A549 (cell line): Measurements from ENCODE around the gene KAT6B. TPM values are rescaled to one million over a fixed set of nuclear protein-coding genes. Genes with fewer than 3 reads are reported as not detected.

Experiments used
- ATAC-seq, 2 experiments: fragments of 200-7000 bp in 1 of 2; fragments of >200 bp in 1 of 2; cut with Nextera tagmentation in 1 of 2; cut with Tn5 transposase in 1 of 2; 3 replicates each; pipeline versions ENCODE4 v1.8.0 to v1.9.1; 2018 to 2020; ENCODE audit warnings: mild to moderate bottlenecking in 1 of 2, moderate library complexity in 1 of 2
- CTCF ChIA-PET: fragments of 300-600 bp; sonication (Branson Sonifier 250); formaldehyde crosslinking; extraction: SDS; loops from one replicate; lab custom pipeline; 2021; ENCODE audit warnings: antibody characterized with exemption, inconsistent platforms; lab: Yijun Ruan, JAX
- POLR2A ChIA-PET: fragments of 350-600 bp; formaldehyde crosslinking; extraction: SDS; loops from one replicate; lab custom pipeline; 2021; ENCODE audit warnings: antibody characterized with exemption, inconsistent platforms; lab: Yijun Ruan, JAX
- DNase-seq, 2 experiments: peaks; one replicate each; pipeline versions ENCODE4 v3.0.0 to v3.0.0-alpha.2; 2011 to 2016; ENCODE audit warnings: low read depth in 1 of 2, low spot score in 1 of 2
- FAIRE-seq: peaks from 2 replicates; lab custom pipeline; 2011; peaks lifted over from hg19 to GRCh38; lab: Jason Lieb, UNC
- H3K27ac ChIP-seq, 2 experiments: fragments of >200 bp; sonication (Bioruptor Twin); formaldehyde crosslinking; 3 replicates each; pipeline ENCODE4 v1.5.1; 2016 to 2017
- H3K4me1 ChIP-seq: fragments of >200 bp; sonication (Bioruptor Twin); formaldehyde crosslinking; 3 replicates; pipeline ENCODE4 v1.6.1; 2016
- H3K4me2 ChIP-seq: fragments of >200 bp; sonication (Bioruptor Twin); formaldehyde crosslinking; 3 replicates; pipeline ENCODE4 v1.6.1; 2016
- H3K4me3 ChIP-seq: fragments of >200 bp; sonication (Bioruptor Twin); formaldehyde crosslinking; 3 replicates; pipeline ENCODE4 v1.5.1; 2016
- H3K9me3 ChIP-seq: fragments of >200 bp; sonication (Bioruptor Twin); formaldehyde crosslinking; 3 replicates; pipeline ENCODE4 v1.6.1; 2016
- BCL3 ChIP-seq: fragments of >200 bp; sonication (Bioruptor Twin); formaldehyde crosslinking; IDR thresholded peaks from 3 replicates; pipeline ENCODE4 v1.6.1; 2016
- CHD4 ChIP-seq: fragments of 200-600 bp; sonication (generic); IDR thresholded peaks from 2 replicates; pipeline ENCODE4 v1.6.1; 2016; ENCODE audit warnings: antibody characterized with exemption, mild to moderate bottlenecking, borderline replicate concordance
- E2F6 ChIP-seq: IDR thresholded peaks from 2 replicates; pipeline ENCODE4 v1.6.1; 2012; ENCODE audit warnings: low read depth, borderline replicate concordance
- EHF ChIP-seq: fragments of 250-450 bp; sonication (Bioruptor Pico); IDR thresholded peaks from 2 replicates; pipeline ENCODE4 v1.5.0; 2020; ENCODE audit warnings: mild to moderate bottlenecking
- ESRRA ChIP-seq: fragments of 150-350 bp; IDR thresholded peaks from 2 replicates; pipeline ENCODE4 v1.6.1; 2014; ENCODE audit warnings: mild to moderate bottlenecking, low read length, borderline replicate concordance
- FOSL2 ChIP-seq, 2 experiments: fragments of 450-650 bp in 1 of 2; fragments of >200 bp in 1 of 2; sonication (Bioruptor Twin) in 1 of 2; formaldehyde crosslinking; IDR thresholded peaks; 2 replicates each; pipeline versions ENCODE4 v1.5.0 to v1.6.1; 2016 to 2020; ENCODE audit warnings: mild to moderate bottlenecking in 1 of 2, moderate library complexity in 1 of 2
- HES2 ChIP-seq: fragments of >200 bp; sonication (Bioruptor Twin); formaldehyde crosslinking; IDR thresholded peaks from 2 replicates; pipeline ENCODE4 v1.6.1; 2016
- HEYL ChIP-seq: fragments of 250-450 bp; sonication (Bioruptor Pico); IDR thresholded peaks from 2 replicates; pipeline ENCODE4 v1.8.0; 2021; ENCODE audit warnings: mild to moderate bottlenecking, moderate library complexity
- JUN ChIP-seq, 2 experiments: fragments of >200 bp; sonication (Bioruptor Twin); formaldehyde crosslinking; IDR thresholded peaks; 2 replicates in 1 of 2; 3 replicates in 1 of 2; pipeline ENCODE4 v1.6.1; 2016 to 2017
- MAFK ChIP-seq: fragments of 450-650 bp; IDR thresholded peaks from 2 replicates; pipeline ENCODE4 v1.6.1; 2014; ENCODE audit not compliant: partially characterized antibody
- MAX ChIP-seq: IDR thresholded peaks from 2 replicates; pipeline ENCODE4 v1.6.1; 2012
- MYC ChIP-seq: IDR thresholded peaks from 2 replicates; pipeline ENCODE4 v1.6.1; 2012; ENCODE audit warnings: mild to moderate bottlenecking, inconsistent platforms, low read length, improper control_type of control experiment, borderline replicate concordance
- PBX3 ChIP-seq: IDR thresholded peaks from 2 replicates; pipeline ENCODE4 v1.6.1; 2012
- PHF8 ChIP-seq: fragments of 200-600 bp; sonication (generic); IDR thresholded peaks from 2 replicates; pipeline ENCODE4 v1.6.1; 2016; ENCODE audit warnings: low read depth, mild to moderate bottlenecking, antibody characterized with exemption, moderate library complexity, borderline replicate concordance
- POLR2A ChIP-seq: IDR thresholded peaks from 2 replicates; pipeline ENCODE4 v1.6.1; 2012; ENCODE audit warnings: mild to moderate bottlenecking, low read length
- RAD21 ChIP-seq, 2 experiments: fragments of >200 bp in 1 of 2; sonication (Bioruptor Twin) in 1 of 2; formaldehyde crosslinking in 1 of 2; IDR thresholded peaks in 1 of 2; conservative IDR thresholded peaks in 1 of 2; 2 replicates in 1 of 2; 3 replicates in 1 of 2; pipeline ENCODE4 v1.6.1; 2012 to 2018; ENCODE audit warnings: inconsistent platforms in 1 of 2
- RARB ChIP-seq: fragments of 250-450 bp; sonication (Bioruptor Pico); IDR thresholded peaks from 2 replicates; pipeline ENCODE4 v1.8.0; 2021; ENCODE audit warnings: mild to moderate bottlenecking, moderate library complexity
- RCOR1 ChIP-seq: fragments of 150-350 bp; IDR thresholded peaks from 2 replicates; pipeline ENCODE4 v1.6.1; 2014; ENCODE audit warnings: antibody characterized with exemption, low read length, low read depth
- REST ChIP-seq: fragments of 200-600 bp; sonication (generic); IDR thresholded peaks from 2 replicates; pipeline ENCODE4 v1.6.1; 2016; ENCODE audit warnings: antibody characterized with exemption, mild to moderate bottlenecking, moderate library complexity
- RFX5 ChIP-seq: fragments of 450-650 bp; IDR thresholded peaks from 2 replicates; pipeline ENCODE4 v1.7.1; 2014; ENCODE audit warnings: antibody characterized with exemption, mild to moderate bottlenecking, moderate library complexity
- USF2 ChIP-seq: fragments of 450-650 bp; IDR thresholded peaks from 2 replicates; pipeline ENCODE4 v1.6.1; 2014; ENCODE audit warnings: antibody characterized with exemption
- WGBS: methylation state at CpG from one replicate; pipeline ENCODE4 v1.1.6; 2017; ENCODE audit errors: missing lambda C conversion rate; 5-methylcytosine and 5-hydroxymethylcytosine counted together
- polyA plus RNA-seq, 4 experiments: library from polyadenylated mRNA; depleted of rRNA in 3 of 4; stranded (reverse); fragments of >200 nt; fragmentation: RNase III in 1 of 4; extraction: RNeasy Plus Mini Kit Qiagen cat#74134 plus additional on column Dnase treatment in 1 of 4; gene quantifications; 2 replicates in 3 of 4; 3 replicates in 1 of 4; pipeline ENCODE4 v1.2.3, GENCODE V29; 2011 to 2017

Gene KAT6B
- polyA plus RNA-seq, 2 of the 4 experiments (the other 2 are of a cell fraction), result 5.6 to 5.7 TPM

- 0 out of 3 replicates have a peak, but pooled peaks cover 3% of the 10 kb centered on the region for H3K9me3 ChIP-seq
- peaks cover 66% of the 10 kb centered on the region for H3K4me1 ChIP-seq
- CTCF ChIA-PET, result no interaction called here
- POLR2A ChIA-PET, result no interaction called here
- no peak overlapping the region for H3K4me2 ChIP-seq
- WGBS, result 82% methylated on average over 1 of the region's 1 CpG
- DNase-seq (no peak), ATAC-seq (no peak), FAIRE-seq (no peak)
- no peak overlapping the region for H3K4me3 ChIP-seq
- TF ChIP-seq CHD4, result no peak
- no peak for TF ChIP-seq REST
- peak overlapping the region in 1 of 2 experiments; percentile 24; a peak in 1 of 6 replicates for H3K27ac ChIP-seq
Observed at GRCh38 chr10:74925291-74925690, 98.9 kb downstream of the KAT6B start.

GRCh38 chr10:74925708-74926107 lies 99.3 kb downstream of the KAT6B start:
- TF ChIP-seq MAFK (no peak), PHF8 (no peak), BCL3 (no peak), ESRRA (no peak), RARB (no peak), JUN (IDR thresholded peaks at IDR 0.05) (no peak), HEYL (CRISPR knock-in tag) (no peak), PBX3 (no peak), RFX5 (no peak), USF2 (no peak), POLR2A (no peak), FOSL2 (IDR thresholded peaks at IDR 0.05) (no peak), FOSL2 (CRISPR knock-in tag; IDR thresholded peaks at IDR 0.05) (no peak), E2F6 (no peak), RCOR1 (no peak), EHF (CRISPR knock-in tag) (no peak), MYC (no peak), CHD4 (no peak), RAD21 (conservative IDR thresholded peaks at IDR 0.05 in 1 of 2, IDR thresholded peaks at IDR 0.05 in 1 of 2) (no peak), MAX (no peak), HES2 (no peak)
- Histone ChIP-seq H3K9me3 (no peaks in the 10 kb centered on the region), H3K27ac (no peak overlapping the region), H3K4me3 (no peak overlapping the region), H3K4me1 (peaks cover 66% of the 10 kb centered on the region), H3K4me2 (no peak overlapping the region)
- WGBS, result 86% methylated on average over 4 of the region's 4 CpGs
- no peak for DNase-seq
- ChIA-PET POLR2A (no interaction called here), CTCF (no interaction called here)
- no peak for FAIRE-seq
- no peak for ATAC-seq
